Endothelial cell of hepatic sinusoid (primary cell): ENCODE data around the gene C1orf50.
"Not testable (repeated sequence)": the region's sequence is repeated elsewhere in the genome, so short reads cannot be mapped to it uniquely, and the experiment has no call there.

Source experiments
- in situ Hi-C: cut with HindIII; loops from 2 replicates; pipeline ENCODE4 v1.10.0; 2017; ENCODE audit warnings: low sequenced_read_pairs

The C1orf50 gene

GRCh38 chr1:42797979-42798378 is 30.9 kb downstream of the C1orf50 start:
- in situ Hi-C loops, result no loop called here

DNA sequence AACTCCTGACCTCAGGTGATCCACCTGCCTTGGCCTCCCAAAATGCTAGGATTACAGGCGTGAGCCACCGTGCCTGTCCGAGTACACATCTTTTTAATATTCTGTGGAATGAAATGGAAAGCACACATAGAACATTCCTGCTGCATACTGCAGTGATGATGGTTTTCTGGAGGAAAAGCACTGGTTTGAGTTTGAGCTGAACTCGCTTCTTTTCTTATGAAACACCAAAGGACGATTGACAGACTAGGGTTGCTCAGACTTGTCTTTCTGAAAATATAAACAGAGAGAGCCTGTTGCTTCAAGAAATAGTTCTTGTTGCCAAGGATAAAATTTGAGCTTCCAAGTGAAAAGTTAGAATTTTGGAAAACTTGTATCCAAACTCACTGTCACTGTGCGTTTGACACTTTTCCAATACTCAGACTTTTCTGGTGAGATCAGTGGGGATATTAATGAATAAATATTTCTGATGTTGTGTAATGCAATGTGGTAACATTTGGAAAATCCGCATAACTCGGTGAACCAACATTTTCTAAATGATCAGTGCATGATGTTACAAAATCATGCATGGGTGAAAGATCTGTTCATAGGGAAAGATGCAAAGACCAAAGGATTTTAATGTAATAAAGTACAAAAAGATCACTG is 34.9 kb downstream of the C1orf50 start:
- in situ Hi-C loops, result no loop called here

DNA sequence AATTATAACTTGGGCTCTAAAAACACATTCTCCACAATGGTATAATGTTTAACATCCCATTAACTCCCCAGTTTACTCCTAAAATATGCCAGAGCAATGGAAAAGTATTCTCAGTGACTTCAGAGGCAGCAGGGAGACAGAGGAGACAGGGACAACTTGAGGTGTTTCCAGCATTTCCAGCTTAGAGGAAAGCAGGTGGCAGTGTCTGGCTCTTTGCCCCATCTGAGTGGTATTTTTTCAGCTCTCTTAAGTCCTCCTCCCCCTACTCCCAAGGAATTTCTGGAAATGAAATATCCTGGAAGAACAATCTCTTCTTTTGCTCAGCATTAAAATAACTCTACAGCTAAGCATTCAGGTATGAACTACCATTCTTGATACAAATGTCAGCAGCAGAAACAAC is 39.1 kb downstream of the C1orf50 start:
- in situ Hi-C loops, result no loop called here

DNA sequence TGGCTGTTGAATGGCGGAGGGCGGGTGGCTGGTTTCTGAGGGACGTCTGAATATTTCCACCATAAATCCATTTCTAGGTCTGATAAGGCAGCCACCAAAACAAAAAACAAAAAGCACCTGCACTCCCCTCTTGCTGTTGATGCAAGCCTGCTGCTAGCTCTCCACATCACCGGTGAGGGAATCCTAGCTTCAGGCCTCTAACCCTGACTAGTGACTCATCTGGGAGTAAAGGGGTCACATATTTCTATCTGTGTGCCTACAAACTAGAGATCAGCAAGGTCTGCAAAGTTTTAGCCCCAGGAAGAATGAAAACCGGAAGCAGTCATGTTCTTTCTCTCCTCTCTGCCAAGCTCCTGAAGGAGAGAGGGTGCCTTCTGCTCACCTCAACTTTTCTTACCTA is 39.5 kb downstream of the C1orf50 start:
- in situ Hi-C loops, result no loop called here

DNA sequence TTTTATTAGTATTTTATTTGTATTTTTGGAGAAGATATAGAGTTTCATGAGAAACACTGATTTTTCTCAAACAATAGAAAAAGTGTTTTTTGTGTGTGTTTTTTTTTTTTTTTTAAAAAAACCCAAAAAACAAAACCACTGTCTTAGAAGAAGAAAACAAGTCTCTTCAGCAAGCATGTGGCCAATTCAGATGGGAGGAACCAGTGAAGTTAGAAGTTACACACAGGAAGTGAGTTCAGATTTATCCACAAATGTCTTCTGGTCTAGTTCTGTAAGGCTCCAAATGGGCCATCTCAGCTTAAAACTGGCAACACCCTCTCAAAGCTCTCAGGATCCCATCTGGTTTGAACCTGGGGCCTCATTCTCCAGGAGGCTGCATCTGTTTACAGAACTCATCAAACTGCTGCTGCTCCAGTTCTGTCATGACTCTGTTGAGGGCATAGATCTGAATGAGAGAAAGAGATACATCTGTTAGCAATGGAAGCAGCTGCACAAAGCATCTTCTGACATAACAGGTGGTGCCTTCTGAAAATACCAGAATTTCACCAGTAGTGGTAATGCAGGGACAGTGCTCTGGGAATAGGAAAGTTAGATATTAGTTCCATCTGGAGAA is 40.1 kb downstream of the C1orf50 start:
- in situ Hi-C loops, result no loop called here

DNA sequence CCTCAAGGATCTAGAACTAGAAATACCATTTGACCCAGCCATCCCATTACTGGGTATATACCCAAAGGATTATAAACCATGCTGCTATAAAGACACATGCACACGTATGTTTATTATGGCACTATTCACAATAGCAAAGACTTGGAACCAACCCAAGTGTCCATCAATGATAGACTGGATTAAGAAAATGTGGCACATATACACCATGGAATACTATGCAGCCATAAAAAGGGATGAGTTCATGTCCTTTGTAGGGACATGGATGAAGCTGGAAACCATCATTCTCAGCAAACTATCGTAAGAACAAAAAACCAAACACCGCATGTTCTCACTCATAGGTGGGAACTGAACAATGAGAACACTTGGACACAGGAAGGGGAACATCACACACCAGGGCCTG is 47.8 kb downstream of the C1orf50 start:
- in situ Hi-C loops, result not testable (repeated sequence)

GRCh38 chr1:42815941-42816584 is 49.0 kb downstream of the C1orf50 start:
- in situ Hi-C loops, result no loop called here

- in situ Hi-C loops, result no loop called here
These were observed 49.8 kb downstream of the C1orf50 start, which contains the start of the genes ERMAP and SVBP for GRCh38 chr1:42816585-42817439. TSS of gene ERMAP (plus strand) at chr1:42817122. CDS start at chr1:42830449, 13,327 bp downstream. TSS of gene SVBP (minus strand) at chr1:42817397. CDS start at chr1:42816544, 853 bp downstream.

GRCh38 chr1:42817440-42817767 is 50.4 kb downstream of the C1orf50 start:
- in situ Hi-C loops, result no loop called here

GRCh38 chr1:42817976-42818375 is 50.9 kb downstream of the C1orf50 start:
- in situ Hi-C loops, result no loop called here

DNA sequence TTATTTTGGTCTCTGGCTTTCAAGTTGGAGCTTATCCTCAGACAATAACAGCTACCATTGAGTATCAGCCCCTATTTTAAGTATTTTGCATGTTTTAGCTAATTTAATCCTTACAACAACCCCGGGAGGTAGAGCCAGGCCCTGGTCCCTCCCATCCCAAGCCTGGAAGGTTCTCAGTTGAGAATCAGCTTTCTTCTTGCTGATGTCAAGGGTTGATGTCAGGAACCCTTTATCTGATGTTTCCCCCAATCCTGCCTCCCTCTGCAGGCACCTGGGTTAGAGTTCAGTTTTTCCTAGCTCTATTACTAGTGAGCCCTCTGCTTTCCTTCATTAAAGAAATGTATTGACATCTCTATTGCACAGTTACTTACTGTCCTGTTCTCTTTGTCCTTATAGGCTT is 53.8 kb downstream of the C1orf50 start:
- in situ Hi-C loops, result no loop called here

DNA sequence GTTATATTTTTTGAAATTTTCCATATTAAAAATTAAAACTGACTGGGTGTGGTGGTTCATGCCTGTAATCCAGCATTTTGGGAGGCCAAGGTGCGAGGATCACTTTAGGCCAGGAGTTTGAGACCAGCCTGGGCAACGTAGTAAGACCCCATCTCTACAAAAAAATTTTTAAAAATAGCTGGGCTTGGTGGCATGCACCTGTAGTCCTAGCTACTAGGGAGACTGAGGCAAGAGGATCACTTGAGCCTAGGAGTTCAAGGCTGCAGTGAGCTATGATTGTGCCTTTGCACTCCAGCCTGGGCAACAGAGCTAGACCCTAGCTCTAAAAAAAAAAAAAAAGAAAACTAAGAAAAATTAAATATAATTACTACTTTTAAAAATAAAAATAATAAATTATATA is 54.6 kb downstream of the C1orf50 start:
- in situ Hi-C loops, result no loop called here

- in situ Hi-C loops, result no loop called here
These were observed 55.8 kb downstream of the C1orf50 start for GRCh38 chr1:42822800-42823392.

DNA sequence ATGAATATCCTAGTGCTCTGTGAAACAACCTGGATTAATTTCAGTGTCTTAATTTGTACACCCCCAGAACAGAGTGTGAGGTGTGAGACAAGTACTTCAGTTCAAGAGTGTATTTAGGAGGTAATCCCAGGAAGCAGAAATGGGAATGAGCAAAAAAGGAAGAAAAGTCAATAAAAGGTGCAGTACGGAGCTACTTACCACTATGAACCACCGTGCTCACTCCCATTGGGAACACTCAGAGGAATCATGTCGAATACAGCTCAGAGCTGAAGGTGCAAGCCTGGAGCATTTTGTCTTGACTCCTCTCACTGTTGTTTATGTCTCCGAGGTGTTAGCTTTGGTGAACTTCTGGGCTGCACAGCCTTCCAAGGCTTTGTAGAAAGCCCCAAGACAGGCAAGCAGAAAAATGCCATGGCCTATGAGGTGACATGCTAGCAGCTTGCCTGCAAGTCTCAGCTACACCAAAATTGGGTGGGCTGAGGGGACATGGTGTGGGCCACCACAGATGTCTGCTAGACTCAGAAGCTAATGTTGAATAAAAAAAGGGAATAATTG is 57.5 kb downstream of the C1orf50 start:
- in situ Hi-C loops, result no loop called here

DNA sequence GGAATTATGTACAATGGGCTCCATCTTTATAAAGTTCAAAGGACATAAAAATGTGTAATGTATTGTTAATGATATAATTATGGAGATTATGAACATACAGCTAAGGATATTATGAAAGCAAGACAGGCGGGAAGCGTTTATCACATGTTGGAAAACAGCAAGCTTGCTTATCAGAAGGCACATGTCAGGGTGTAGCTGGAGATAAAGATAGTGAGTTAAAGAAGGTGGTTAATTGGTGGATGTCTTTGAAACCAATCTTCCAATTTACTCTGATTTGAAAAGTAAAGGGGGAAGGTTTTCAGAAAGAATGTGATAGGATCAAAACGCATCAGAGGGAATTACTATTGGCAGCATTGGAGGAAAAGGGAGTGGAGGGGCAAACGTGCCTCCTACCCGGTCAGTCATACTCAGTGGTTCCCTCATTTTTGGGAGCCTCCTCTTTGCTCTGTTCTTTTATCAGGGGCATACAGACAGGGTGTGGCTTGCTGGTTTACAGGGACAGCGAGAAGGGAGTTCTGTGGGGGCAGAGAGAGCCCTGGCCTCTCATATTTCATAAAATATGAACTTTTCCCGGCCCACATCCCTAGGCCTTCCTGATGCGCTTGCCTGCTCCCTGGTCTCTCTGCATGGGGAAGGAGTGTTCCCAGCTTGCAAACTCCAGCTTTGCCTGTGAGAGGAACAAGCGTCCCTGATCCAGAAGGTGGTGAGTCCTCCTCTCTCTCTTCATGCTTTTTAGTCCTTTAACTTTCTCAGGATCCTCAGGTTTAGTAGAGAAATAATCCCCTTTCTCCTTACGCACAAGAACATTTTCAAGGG is 58.2 kb downstream of the C1orf50 start:
- in situ Hi-C loops, result no loop called here
